IPS DF 6.9 (cell line): Measurements from ENCODE around the gene CSRP1.

ENCODE experiments used
- DNase-seq: peaks from one replicate; pipeline ENCODE4 v3.0.0-alpha.2; 2013; ENCODE audit warnings: low read depth, low spot score
- H3K27ac ChIP-seq: one replicate; pipeline ENCODE4 v1.5.1; 2013; ENCODE audit warnings: low read length, control low read depth
- H3K27me3 ChIP-seq: 2 replicates; pipeline ENCODE4 v1.6.1; 2013; ENCODE audit warnings: mild to moderate bottlenecking, low read length; ENCODE audit not compliant: control insufficient read depth, insufficient read depth
- H3K36me3 ChIP-seq: 2 replicates; pipeline ENCODE4 v1.6.1; 2013; ENCODE audit warnings: low read length; ENCODE audit not compliant: control insufficient read depth, insufficient read depth
- H3K4me1 ChIP-seq: 2 replicates; pipeline ENCODE4 v1.6.1; 2013; ENCODE audit warnings: low read length; ENCODE audit not compliant: control insufficient read depth, insufficient read depth
- H3K4me3 ChIP-seq: 2 replicates; pipeline ENCODE4 v1.5.1; 2013; ENCODE audit warnings: mild to moderate bottlenecking, low read length
- H3K9me3 ChIP-seq: 2 replicates; pipeline ENCODE4 v1.6.1; 2013; ENCODE audit warnings: low read length, inconsistent platforms; ENCODE audit not compliant: control insufficient read depth, insufficient read depth
- WGBS: extraction: QIAGEN DNeasy Blood & Tissue Kit; methylation state at CpG from one replicate; pipeline ENCODE4 v1.1.7; 2013; ENCODE audit warnings: mixed read lengths, missing lambda C conversion rate; ENCODE audit not compliant: insufficient read length, insufficient coverage; 5-methylcytosine and 5-hydroxymethylcytosine counted together

The CSRP1 gene

GRCh38 chr1:201503397-201504176, 3.3 kb downstream of the CSRP1 start:
- DNase-seq = no peak
- H3K4me1 ChIP-seq = peaks cover 17% of the 10 kb centered on the region
- H3K27ac ChIP-seq = no peak overlapping the region
- WGBS = no CpG with 5 or more reads among the region's 13 CpGs
- H3K9me3 ChIP-seq = no peaks in the 10 kb centered on the region
- peaks cover 3% of the 10 kb centered on the region; the same call in 1 of the 2 replicates for H3K27me3 ChIP-seq
- H3K36me3 ChIP-seq = no peaks in the 10 kb centered on the region; the same call in 1 of the 2 replicates
- no peak overlapping the region for H3K4me3 ChIP-seq

GRCh38 chr1:201502511-201502857, 4.4 kb downstream of the CSRP1 start:
- peaks cover 17% of the 10 kb centered on the region for H3K4me1 ChIP-seq
- H3K4me3 ChIP-seq = no peak overlapping the region
- no peaks in the 10 kb centered on the region; the same call in 1 of the 2 replicates for H3K36me3 ChIP-seq
- H3K9me3 ChIP-seq = no peaks in the 10 kb centered on the region
- H3K27ac ChIP-seq = no peak overlapping the region
- DNase-seq = no peak
- WGBS = no CpG with 5 or more reads among the region's 3 CpGs
- peaks cover 3% of the 10 kb centered on the region; the same call in 1 of the 2 replicates for H3K27me3 ChIP-seq

GRCh38 chr1:201501812-201502510, 5.0 kb downstream of the CSRP1 start:
- H3K36me3 ChIP-seq = no peaks in the 10 kb centered on the region; the same call in 1 of the 2 replicates
- peaks cover 17% of the 10 kb centered on the region for H3K4me1 ChIP-seq
- no peak overlapping the region for H3K4me3 ChIP-seq
- no peaks in the 10 kb centered on the region; the same call in 1 of the 2 replicates for H3K27me3 ChIP-seq
- WGBS = no CpG with 5 or more reads among the region's 10 CpGs
- H3K9me3 ChIP-seq = no peaks in the 10 kb centered on the region
- no peak overlapping the region for H3K27ac ChIP-seq
- DNase-seq = no peak

- Histone ChIP-seq H3K9me3 (no peaks in the 10 kb centered on the region), H3K4me1 (peaks cover 16% of the 10 kb centered on the region; the same call in 1 of the 2 replicates), H3K4me3 (no peak overlapping the region), H3K27me3 (no peaks in the 10 kb centered on the region), H3K27ac (no peak overlapping the region), H3K36me3 (no peaks in the 10 kb centered on the region)
- DNase-seq = no peak
- no CpG with 5 or more reads among the region's 8 CpGs for WGBS
Measured at GRCh38 chr1:201501144-201501543, 5.8 kb downstream of the CSRP1 start.

- no CpG with 5 or more reads among the region's 4 CpGs for WGBS
- Histone ChIP-seq H3K4me3 (no peak overlapping the region), H3K27ac (no peak overlapping the region), H3K27me3 (no peaks in the 10 kb centered on the region), H3K36me3 (no peaks in the 10 kb centered on the region), H3K4me1 (peaks cover 16% of the 10 kb centered on the region; the same call in 1 of the 2 replicates), H3K9me3 (no peaks in the 10 kb centered on the region)
- no peak for DNase-seq
Measured at GRCh38 chr1:201500670-201501120, 6.2 kb downstream of the CSRP1 start.

- H3K36me3 ChIP-seq = no peaks in the 10 kb centered on the region
- DNase-seq = no peak
- peaks cover 16% of the 10 kb centered on the region; the same call in 1 of the 2 replicates for H3K4me1 ChIP-seq
- no peaks in the 10 kb centered on the region for H3K27me3 ChIP-seq
- WGBS = no CpG with 5 or more reads among the region's 8 CpGs
- H3K27ac ChIP-seq = no peak overlapping the region
- H3K9me3 ChIP-seq = no peaks in the 10 kb centered on the region
- no peak overlapping the region for H3K4me3 ChIP-seq
Measured at GRCh38 chr1:201499795-201500669, 6.9 kb downstream of the CSRP1 start.

GRCh38 chr1:201499191-201499590, 7.7 kb downstream of the CSRP1 start:
- WGBS = no CpG with 5 or more reads among the region's 3 CpGs
- no peaks in the 10 kb centered on the region for H3K9me3 ChIP-seq
- H3K4me1 ChIP-seq = peaks cover 17% of the 10 kb centered on the region
- no peak overlapping the region for H3K27ac ChIP-seq
- H3K36me3 ChIP-seq = no peaks in the 10 kb centered on the region
- H3K4me3 ChIP-seq = no peak overlapping the region
- no peak for DNase-seq
- H3K27me3 ChIP-seq = no peaks in the 10 kb centered on the region

- DNase-seq = no peak
- Histone ChIP-seq H3K4me3 (no peak overlapping the region), H3K4me1 (peaks cover 17% of the 10 kb centered on the region), H3K36me3 (no peaks in the 10 kb centered on the region), H3K27ac (no peak overlapping the region), H3K27me3 (no peaks in the 10 kb centered on the region), H3K9me3 (no peaks in the 10 kb centered on the region)
- WGBS = no CpG with 5 or more reads among the region's 8 CpGs
Measured at GRCh38 chr1:201498621-201499020, 8.3 kb downstream of the CSRP1 start.

GRCh38 chr1:201497935-201498509, 8.9 kb downstream of the CSRP1 start:
- no CpG with 5 or more reads among the region's 16 CpGs for WGBS
- DNase-seq = no peak
- Histone ChIP-seq H3K27ac (no peak overlapping the region), H3K36me3 (no peaks in the 10 kb centered on the region), H3K9me3 (no peaks in the 10 kb centered on the region), H3K27me3 (no peaks in the 10 kb centered on the region), H3K4me1 (peaks cover 14% of the 10 kb centered on the region), H3K4me3 (no peak overlapping the region)

- Histone ChIP-seq H3K4me3 (no peak overlapping the region), H3K4me1 (peaks cover 11% of the 10 kb centered on the region), H3K9me3 (no peaks in the 10 kb centered on the region), H3K36me3 (no peaks in the 10 kb centered on the region), H3K27ac (no peak overlapping the region), H3K27me3 (no peaks in the 10 kb centered on the region)
- WGBS = no CpG with 5 or more reads among the region's 8 CpGs
- no peak for DNase-seq
Measured at GRCh38 chr1:201496296-201496690, 10.6 kb downstream of the CSRP1 start.
